ENCODE data around the gene PCNT. TPM values are rescaled to one million over a fixed set of nuclear protein-coding genes. Genes with fewer than 3 reads are reported as not detected.

PCNT gene
- total RNA-seq, 3 donors from 2014 or later: 20.4 to 36.9 (median 26.1) TPM

GRCh38 chr21:46294647-46295176 lies 29.2 kb upstream of the PCNT start:
- no peak for DNase-seq
- Histone ChIP-seq H3K4me3 (no peak overlapping the region), H3K36me3 (ENCODE audit: low read depth) (no peaks in the 10 kb centered on the region), H3K4me1 (ENCODE audit: low read depth) (peaks cover 8% of the 10 kb centered on the region), H3K9me3 (no peaks in the 10 kb centered on the region)
- intact Hi-C loops (cut with DNase I, micrococcal nuclease): no loop called here
- ATAC-seq: peak; percentile 3
- no peak for TF ChIP-seq CTCF (IDR thresholded peaks at IDR 0.05)

GRCh38 chr21:46295177-46295770 lies 28.7 kb upstream of the PCNT start:
- Histone ChIP-seq H3K36me3 (ENCODE audit: low read depth) (no peaks in the 10 kb centered on the region), H3K9me3 (no peaks in the 10 kb centered on the region), H3K4me1 (ENCODE audit: low read depth) (peaks cover 8% of the 10 kb centered on the region), H3K4me3 (no peak overlapping the region)
- TF ChIP-seq CTCF (IDR thresholded peaks at IDR 0.05): no peak
- no peak for DNase-seq
- ATAC-seq: no peak
- intact Hi-C loops (cut with DNase I, micrococcal nuclease): no loop called here

GRCh38 chr21:46295996-46296752 lies 27.8 kb upstream of the PCNT start:
- peak; percentile 81 for ATAC-seq
- intact Hi-C loops (cut with DNase I, micrococcal nuclease): no loop called here
- peak; percentile 75 to 86 (median 76) for DNase-seq
- peaks cover 8% of the 10 kb centered on the region for H3K4me1 ChIP-seq (ENCODE audit: low read depth)
- no peaks in the 10 kb centered on the region for H3K9me3 ChIP-seq
- no peak overlapping the region for H3K4me3 ChIP-seq
- no peak for TF ChIP-seq CTCF (IDR thresholded peaks at IDR 0.05)
- no peaks in the 10 kb centered on the region for H3K36me3 ChIP-seq (ENCODE audit: low read depth)

GRCh38 chr21:46297338-46298271 lies 26.4 kb upstream of the PCNT start:
- no peak overlapping the region for H3K4me3 ChIP-seq
- DNase-seq (peak in 1 of 3 donors; percentile 48), ATAC-seq (peak; percentile 57)
- H3K9me3 ChIP-seq: no peaks in the 10 kb centered on the region
- intact Hi-C loops (cut with DNase I, micrococcal nuclease): no loop called here
- no peak for TF ChIP-seq CTCF (IDR thresholded peaks at IDR 0.05)
- peaks cover 8% of the 10 kb centered on the region for H3K4me1 ChIP-seq (ENCODE audit: low read depth)
- no peaks in the 10 kb centered on the region for H3K36me3 ChIP-seq (ENCODE audit: low read depth)

GRCh38 chr21:46299167-46299566 lies 24.8 kb upstream of the PCNT start:
- no peaks in the 10 kb centered on the region for H3K36me3 ChIP-seq (ENCODE audit: low read depth)
- intact Hi-C loops (cut with DNase I, micrococcal nuclease): no loop called here
- no peak for ATAC-seq
- H3K4me1 ChIP-seq (ENCODE audit: low read depth): peaks cover 8% of the 10 kb centered on the region
- DNase-seq: no peak
- no peak overlapping the region for H3K4me3 ChIP-seq
- TF ChIP-seq CTCF (IDR thresholded peaks at IDR 0.05): no peak
- no peaks in the 10 kb centered on the region for H3K9me3 ChIP-seq
